Liver (tissue), 9 donors: ENCODE results near the gene FAM234B. TPM values are rescaled to one million over a fixed set of nuclear protein-coding genes. Genes with fewer than 3 reads are reported as not detected.

Experiments
- DNase-seq: peaks from one replicate; pipeline ENCODE4 v3.0.0-alpha.2; 2017; ENCODE audit warnings: low spot score
- H3K27ac ChIP-seq, 2 donors: one replicate each; pipeline ENCODE4 v1.7.0; 2013; ENCODE audit warnings: inconsistent platforms in 2 of 2, low read length in 2 of 2, control low read depth in 1 of 2, low read depth in 1 of 2, mild to moderate bottlenecking in 1 of 2
- H3K27me3 ChIP-seq, 4 donors: one replicate each; pipeline versions ENCODE4 v1.6.1 to v1.7.0; 2013; ENCODE audit warnings: low read length in 3 of 4, inconsistent platforms in 1 of 4, mild to moderate bottlenecking in 1 of 4, moderate library complexity in 1 of 4; ENCODE audit not compliant: control insufficient read depth in 4 of 4, insufficient read depth in 4 of 4
- H3K36me3 ChIP-seq, 4 donors: one replicate each; pipeline versions ENCODE4 v1.6.1 to v1.7.0; 2013; ENCODE audit warnings: low read length in 3 of 4, mild to moderate bottlenecking in 3 of 4, low read depth in 1 of 4, moderate library complexity in 1 of 4; ENCODE audit not compliant: control insufficient read depth in 4 of 4, insufficient read depth in 3 of 4
- H3K4me1 ChIP-seq, 4 donors: one replicate each; pipeline versions ENCODE4 v1.6.1 to v1.7.0; 2013; ENCODE audit warnings: low read length in 3 of 4, mild to moderate bottlenecking in 3 of 4, moderate library complexity in 1 of 4; ENCODE audit not compliant: control insufficient read depth in 4 of 4, insufficient read depth in 4 of 4
- H3K4me3 ChIP-seq, 3 donors: one replicate each; pipeline versions ENCODE4 v1.6.1 to v1.7.0; 2013; ENCODE audit warnings: low read length in 3 of 3, control low read depth in 1 of 3, low read depth in 1 of 3, mild to moderate bottlenecking in 1 of 3
- H3K9ac ChIP-seq, 2 donors: one replicate each; pipeline ENCODE4 v1.7.0; 2013; ENCODE audit warnings: low read length in 2 of 2, mild to moderate bottlenecking in 2 of 2, moderate library complexity in 2 of 2, control low read depth in 1 of 2, low read depth in 1 of 2
- H3K9me3 ChIP-seq, 4 donors: one replicate each; pipeline versions ENCODE4 v1.6.1 to v1.7.0; 2013; ENCODE audit warnings: low read length in 3 of 4; ENCODE audit not compliant: control insufficient read depth in 4 of 4
- EGR1 ChIP-seq, 2 donors: IDR thresholded peaks; 2 replicates each; pipeline ENCODE4 v1.6.1; 2016 to 2018; ENCODE audit warnings: antibody characterized with exemption in 2 of 2, low read depth in 2 of 2
- FOXA1 ChIP-seq: IDR thresholded peaks from 2 replicates; pipeline ENCODE4 v1.6.1; 2016; ENCODE audit warnings: antibody characterized with exemption
- FOXA2 ChIP-seq: IDR thresholded peaks from 2 replicates; pipeline ENCODE4 v1.6.1; 2016; ENCODE audit warnings: antibody characterized with exemption
- GABPA ChIP-seq, 2 donors: IDR thresholded peaks in 1 of 2; conservative IDR thresholded peaks in 1 of 2; 2 replicates each; pipeline ENCODE4 v1.6.1; 2016; ENCODE audit warnings: antibody characterized with exemption in 2 of 2, mild to moderate bottlenecking in 1 of 2, moderate library complexity in 1 of 2
- HNF4A ChIP-seq, 2 donors: conservative IDR thresholded peaks; 2 replicates each; pipeline ENCODE4 v1.6.1; 2016; ENCODE audit warnings: antibody characterized with exemption in 2 of 2, mild to moderate bottlenecking in 2 of 2
- HNF4G ChIP-seq: IDR thresholded peaks from 2 replicates; pipeline ENCODE4 v1.6.1; 2016; ENCODE audit warnings: antibody characterized with exemption
- JUND ChIP-seq, 2 donors: IDR thresholded peaks; 2 replicates each; pipeline ENCODE4 v1.6.1; 2016; ENCODE audit warnings: antibody characterized with exemption in 2 of 2
- NR2F2 ChIP-seq: IDR thresholded peaks from 2 replicates; pipeline ENCODE4 v1.6.1; 2016; ENCODE audit warnings: antibody characterized with exemption
- RAD21 ChIP-seq, 2 donors: IDR thresholded peaks; 2 replicates each; pipeline ENCODE4 v1.6.1; 2016; ENCODE audit warnings: antibody characterized with exemption in 2 of 2, mild to moderate bottlenecking in 2 of 2
- RXRA ChIP-seq, 2 donors: IDR thresholded peaks; 2 replicates each; pipeline ENCODE4 v1.6.1; 2017 to 2018; ENCODE audit warnings: antibody characterized with exemption in 2 of 2, mild to moderate bottlenecking in 1 of 2
- SP1 ChIP-seq: IDR thresholded peaks from 2 replicates; pipeline ENCODE4 v1.6.1; 2018; ENCODE audit warnings: antibody characterized with exemption, mild to moderate bottlenecking
- TAF1 ChIP-seq: conservative IDR thresholded peaks from 2 replicates; pipeline ENCODE4 v1.6.1; 2016; ENCODE audit warnings: antibody characterized with exemption, mild to moderate bottlenecking
- YY1 ChIP-seq: IDR thresholded peaks from 2 replicates; pipeline ENCODE4 v1.6.1; 2016; ENCODE audit warnings: antibody characterized with exemption, mild to moderate bottlenecking
- WGBS: extraction: QIAGEN DNeasy Blood & Tissue Kit; methylation state at CpG from one replicate; pipeline ENCODE4 v1.1.7; 2013; 5-methylcytosine and 5-hydroxymethylcytosine counted together
- polyA plus RNA-seq, 2 donors: library from polyadenylated mRNA; stranded (reverse) in 1 of 2; unstranded in 1 of 2; fragments of 200-250 nt in 1 of 2; fragments of >200 nt in 1 of 2; fragmentation: Nextera tagmentation in 1 of 2; extraction: Ambion mirVana in 1 of 2; gene quantifications; one replicate each; pipeline versions ENCODE4 v1.2.1 to v1.2.3, GENCODE V29; 2013 to 2015
- total RNA-seq, 2 donors: library from RNA; depleted of rRNA; stranded (reverse); fragments of >200 nt; gene quantifications; one replicate each; pipeline ENCODE4 v1.2.3, GENCODE V29; 2014
- TF ChIP-seq, protein P1 (sequence below): IDR thresholded peaks from 2 replicates; pipeline ENCODE4 v1.6.1; 2016; ENCODE audit warnings: antibody characterized with exemption
- TF ChIP-seq, protein P2 (sequence below): IDR thresholded peaks from 2 replicates; pipeline ENCODE4 v1.6.1; 2016; ENCODE audit warnings: antibody characterized with exemption
- TF ChIP-seq, protein P3 (sequence below): IDR thresholded peaks from 2 replicates; pipeline ENCODE4 v1.6.1; 2016; ENCODE audit warnings: antibody characterized with exemption, mild to moderate bottlenecking
- TF ChIP-seq, protein P4 (sequence below): IDR thresholded peaks from 2 replicates; pipeline ENCODE4 v1.6.1; 2016; ENCODE audit warnings: antibody characterized with exemption
- TF ChIP-seq, protein P5 (sequence below): fragments of 150-350 bp; IDR thresholded peaks from 2 replicates; pipeline ENCODE4 v1.5.1; 2017; ENCODE audit warnings: improper control_type of control experiment, low read depth, low read length; ENCODE audit not compliant: missing input control
- donor health status: healthy.
- donor health status: healthy.
- donor health status: healthy.
- donor health status: healthy.
- donor health status: healthy.

FAM234B gene
- total and polyA plus RNA-seq, 4 donors = 1.7 to 8.0 (median 3.2) TPM

DNA sequence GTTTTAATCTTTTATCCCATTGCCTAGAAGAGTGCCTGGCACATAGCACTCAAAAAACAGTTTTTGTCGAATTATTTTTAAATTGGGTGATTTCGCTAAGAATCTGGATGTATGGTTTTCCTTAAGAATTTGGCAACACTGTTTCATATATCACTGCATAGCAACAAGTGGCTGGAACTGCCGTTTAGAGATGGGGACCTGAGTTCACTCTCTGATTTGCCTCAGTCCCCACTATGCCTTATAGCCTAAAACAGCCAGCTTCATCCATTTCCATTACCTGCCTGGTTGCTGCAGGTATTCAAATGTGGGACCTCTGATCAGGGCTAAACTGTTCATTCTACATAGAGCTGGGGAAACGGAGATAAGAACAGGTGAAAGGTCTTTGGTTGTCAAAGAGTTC lies 45.9 kb upstream of the FAM234B start:
- Histone ChIP-seq H3K4me3 (no peak overlapping the region), H3K27ac (no peak overlapping the region), H3K36me3 (no peaks in the 10 kb centered on the region), H3K4me1 (peaks cover 10 to 58% (median 30%) of the 10 kb centered on the region in 4 donors), H3K9ac (no peak overlapping the region), H3K9me3 (no peaks in the 10 kb centered on the region), H3K27me3 (no peaks in the 10 kb centered on the region)
- 66% methylated on average over 4 of the region's 4 CpGs for WGBS
- TF ChIP-seq NR2F2 (no peak), TAF1 (no peak), RXRA (IDR thresholded peaks at IDR 0.05) (no peak), FOXA1 (no peak), EGR1 (IDR thresholded peaks at IDR 0.05; ENCODE audit: low read depth in 2 of 2) (no peak), SP1 (no peak), HNF4G (no peak), YY1 (no peak)
- TF ChIP-seq, protein P1, sequence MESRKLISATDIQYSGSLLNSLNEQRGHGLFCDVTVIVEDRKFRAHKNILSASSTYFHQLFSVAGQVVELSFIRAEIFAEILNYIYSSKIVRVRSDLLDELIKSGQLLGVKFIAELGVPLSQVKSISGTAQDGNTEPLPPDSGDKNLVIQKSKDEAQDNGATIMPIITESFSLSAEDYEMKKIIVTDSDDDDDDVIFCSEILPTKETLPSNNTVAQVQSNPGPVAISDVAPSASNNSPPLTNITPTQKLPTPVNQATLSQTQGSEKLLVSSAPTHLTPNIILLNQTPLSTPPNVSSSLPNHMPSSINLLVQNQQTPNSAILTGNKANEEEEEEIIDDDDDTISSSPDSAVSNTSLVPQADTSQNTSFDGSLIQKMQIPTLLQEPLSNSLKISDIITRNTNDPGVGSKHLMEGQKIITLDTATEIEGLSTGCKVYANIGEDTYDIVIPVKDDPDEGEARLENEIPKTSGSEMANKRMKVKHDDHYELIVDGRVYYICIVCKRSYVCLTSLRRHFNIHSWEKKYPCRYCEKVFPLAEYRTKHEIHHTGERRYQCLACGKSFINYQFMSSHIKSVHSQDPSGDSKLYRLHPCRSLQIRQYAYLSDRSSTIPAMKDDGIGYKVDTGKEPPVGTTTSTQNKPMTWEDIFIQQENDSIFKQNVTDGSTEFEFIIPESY = no peak
- TF ChIP-seq, protein P2, sequence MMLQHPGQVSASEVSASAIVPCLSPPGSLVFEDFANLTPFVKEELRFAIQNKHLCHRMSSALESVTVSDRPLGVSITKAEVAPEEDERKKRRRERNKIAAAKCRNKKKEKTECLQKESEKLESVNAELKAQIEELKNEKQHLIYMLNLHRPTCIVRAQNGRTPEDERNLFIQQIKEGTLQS = no peak
- TF ChIP-seq, protein P3, sequence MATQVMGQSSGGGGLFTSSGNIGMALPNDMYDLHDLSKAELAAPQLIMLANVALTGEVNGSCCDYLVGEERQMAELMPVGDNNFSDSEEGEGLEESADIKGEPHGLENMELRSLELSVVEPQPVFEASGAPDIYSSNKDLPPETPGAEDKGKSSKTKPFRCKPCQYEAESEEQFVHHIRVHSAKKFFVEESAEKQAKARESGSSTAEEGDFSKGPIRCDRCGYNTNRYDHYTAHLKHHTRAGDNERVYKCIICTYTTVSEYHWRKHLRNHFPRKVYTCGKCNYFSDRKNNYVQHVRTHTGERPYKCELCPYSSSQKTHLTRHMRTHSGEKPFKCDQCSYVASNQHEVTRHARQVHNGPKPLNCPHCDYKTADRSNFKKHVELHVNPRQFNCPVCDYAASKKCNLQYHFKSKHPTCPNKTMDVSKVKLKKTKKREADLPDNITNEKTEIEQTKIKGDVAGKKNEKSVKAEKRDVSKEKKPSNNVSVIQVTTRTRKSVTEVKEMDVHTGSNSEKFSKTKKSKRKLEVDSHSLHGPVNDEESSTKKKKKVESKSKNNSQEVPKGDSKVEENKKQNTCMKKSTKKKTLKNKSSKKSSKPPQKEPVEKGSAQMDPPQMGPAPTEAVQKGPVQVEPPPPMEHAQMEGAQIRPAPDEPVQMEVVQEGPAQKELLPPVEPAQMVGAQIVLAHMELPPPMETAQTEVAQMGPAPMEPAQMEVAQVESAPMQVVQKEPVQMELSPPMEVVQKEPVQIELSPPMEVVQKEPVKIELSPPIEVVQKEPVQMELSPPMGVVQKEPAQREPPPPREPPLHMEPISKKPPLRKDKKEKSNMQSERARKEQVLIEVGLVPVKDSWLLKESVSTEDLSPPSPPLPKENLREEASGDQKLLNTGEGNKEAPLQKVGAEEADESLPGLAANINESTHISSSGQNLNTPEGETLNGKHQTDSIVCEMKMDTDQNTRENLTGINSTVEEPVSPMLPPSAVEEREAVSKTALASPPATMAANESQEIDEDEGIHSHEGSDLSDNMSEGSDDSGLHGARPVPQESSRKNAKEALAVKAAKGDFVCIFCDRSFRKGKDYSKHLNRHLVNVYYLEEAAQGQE = no peak
- no peak for DNase-seq

DNA sequence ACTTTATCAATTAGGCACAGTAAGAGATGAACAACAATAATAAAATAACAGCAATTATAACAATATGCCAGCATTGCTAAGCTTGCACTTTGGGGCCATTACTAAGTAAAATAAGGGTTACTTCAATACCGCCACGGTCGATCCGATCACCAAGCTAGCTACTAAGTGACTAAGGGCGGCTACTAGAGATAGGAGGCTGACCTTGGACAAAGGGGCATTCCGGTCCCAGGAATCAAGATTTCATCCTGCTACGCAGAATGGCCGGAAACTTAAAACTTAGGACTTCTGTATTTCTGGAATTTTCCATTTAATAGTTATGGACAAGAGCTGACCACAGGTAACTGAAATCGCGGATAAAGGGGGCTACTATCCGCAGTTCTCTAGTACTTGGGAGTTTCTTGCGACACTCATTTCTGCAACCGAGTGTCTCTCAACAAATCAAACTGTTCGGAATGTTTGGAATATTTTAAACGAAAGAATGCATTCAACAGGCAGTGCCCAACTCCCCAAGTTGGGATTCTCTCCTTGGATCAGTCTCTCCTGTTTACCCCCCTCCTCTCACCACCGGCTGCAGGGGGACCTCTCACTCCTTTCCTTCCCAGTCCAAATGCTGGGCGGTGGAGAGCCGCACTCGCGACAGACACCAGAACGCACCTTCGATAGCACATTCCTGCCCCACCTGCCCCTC lies 44.8 kb upstream of the FAM234B start:
- peak overlapping the region; percentile 61 to 88 (median 85) for H3K4me3 ChIP-seq
- DNase-seq = no peak
- no peaks in the 10 kb centered on the region for H3K27me3 ChIP-seq
- H3K4me1 ChIP-seq = peaks cover 10 to 62% (median 36%) of the 10 kb centered on the region in 4 donors
- H3K36me3 ChIP-seq = no peaks in the 10 kb centered on the region
- peak overlapping the region; percentile 71 to 86 for H3K27ac ChIP-seq
- no peaks in the 10 kb centered on the region for H3K9me3 ChIP-seq
- WGBS = 8% methylated on average over 22 of the region's 22 CpGs
- peak overlapping the region; percentile 78 to 81 for H3K9ac ChIP-seq
- TF ChIP-seq SP1 (no peak), HNF4G (no peak), GABPA (IDR thresholded peaks at IDR 0.05 in 1 of 2, conservative IDR thresholded peaks at IDR 0.05 in 1 of 2) (no peak), FOXA2 (no peak), NR2F2 (peak; percentile 59), FOXA1 (no peak), EGR1 (IDR thresholded peaks at IDR 0.05; ENCODE audit: low read depth in 2 of 2) (no peak), YY1 (peak; percentile 48), RAD21 (IDR thresholded peaks at IDR 0.05) (peak in 1 of 2 donors; percentile 8), HNF4A (conservative IDR thresholded peaks at IDR 0.05) (peak; percentile 49 to 69), JUND (IDR thresholded peaks at IDR 0.05) (no peak)
- TF ChIP-seq, protein P4, sequence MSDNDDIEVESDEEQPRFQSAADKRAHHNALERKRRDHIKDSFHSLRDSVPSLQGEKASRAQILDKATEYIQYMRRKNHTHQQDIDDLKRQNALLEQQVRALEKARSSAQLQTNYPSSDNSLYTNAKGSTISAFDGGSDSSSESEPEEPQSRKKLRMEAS = no peak
- TF ChIP-seq, protein P2 = no peak
- TF ChIP-seq, protein P1 = no peak
- TF ChIP-seq, protein P5, sequence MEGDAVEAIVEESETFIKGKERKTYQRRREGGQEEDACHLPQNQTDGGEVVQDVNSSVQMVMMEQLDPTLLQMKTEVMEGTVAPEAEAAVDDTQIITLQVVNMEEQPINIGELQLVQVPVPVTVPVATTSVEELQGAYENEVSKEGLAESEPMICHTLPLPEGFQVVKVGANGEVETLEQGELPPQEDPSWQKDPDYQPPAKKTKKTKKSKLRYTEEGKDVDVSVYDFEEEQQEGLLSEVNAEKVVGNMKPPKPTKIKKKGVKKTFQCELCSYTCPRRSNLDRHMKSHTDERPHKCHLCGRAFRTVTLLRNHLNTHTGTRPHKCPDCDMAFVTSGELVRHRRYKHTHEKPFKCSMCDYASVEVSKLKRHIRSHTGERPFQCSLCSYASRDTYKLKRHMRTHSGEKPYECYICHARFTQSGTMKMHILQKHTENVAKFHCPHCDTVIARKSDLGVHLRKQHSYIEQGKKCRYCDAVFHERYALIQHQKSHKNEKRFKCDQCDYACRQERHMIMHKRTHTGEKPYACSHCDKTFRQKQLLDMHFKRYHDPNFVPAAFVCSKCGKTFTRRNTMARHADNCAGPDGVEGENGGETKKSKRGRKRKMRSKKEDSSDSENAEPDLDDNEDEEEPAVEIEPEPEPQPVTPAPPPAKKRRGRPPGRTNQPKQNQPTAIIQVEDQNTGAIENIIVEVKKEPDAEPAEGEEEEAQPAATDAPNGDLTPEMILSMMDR = no peak
